B cell (primary cell): ENCODE measurements around the gene PPIL1. TPM values are rescaled to one million over a fixed set of nuclear protein-coding genes. Genes with fewer than 3 reads are reported as not detected.
"Not testable (repeated sequence)": the region's sequence is repeated elsewhere in the genome, so short reads cannot be mapped to it uniquely, and the experiment has no call there.

ENCODE experiments used
- ATAC-seq: fragments of 200-7000 bp; cut with Tn5 transposase; one replicate; pipeline ENCODE4 v1.10.0; 2021; ENCODE audit warnings: low read depth, mild to moderate bottlenecking, moderate number of reproducible peaks, moderate library complexity
- CTCF ChIA-PET: fragments of 350-600 bp; sonication (Branson Sonifier 250); formaldehyde crosslinking; loops from one replicate; lab custom pipeline; 2021; ENCODE audit warnings: antibody characterized with exemption, inconsistent platforms; lab: Charles Lee
- POLR2A ChIA-PET: fragments of 350-600 bp; sonication (Branson Sonifier 250); formaldehyde crosslinking; loops from one replicate; lab custom pipeline; 2021; ENCODE audit warnings: antibody characterized with exemption; lab: Charles Lee
- DNase-seq: peaks from one replicate; pipeline ENCODE4 v3.0.0; 2013
- H2AFZ ChIP-seq: 2 replicates; pipeline ENCODE4 v1.6.1; 2012; ENCODE audit warnings: mild to moderate bottlenecking, low read depth, low read length; ENCODE audit not compliant: insufficient read depth, poor library complexity, severe bottlenecking
- H3K27ac ChIP-seq, 2 donors: 1 replicate in 1 of 2; 2 replicates in 1 of 2; pipeline ENCODE4 v1.5.1; 2012 to 2013; ENCODE audit warnings: low read length in 2 of 2, mild to moderate bottlenecking in 2 of 2, moderate library complexity in 1 of 2
- H3K27me3 ChIP-seq, 4 experiments: fragments of 200-600 bp in 1 of 4; sonication (generic) in 1 of 4; replicated peaks in 1 of 4; 1 replicate in 2 of 4; 2 replicates in 2 of 4; pipeline versions ENCODE4 v1.6.1 to v1.7.0; 2013 to 2016; ENCODE audit warnings: low read length in 3 of 4, mild to moderate bottlenecking in 2 of 4, mixed read lengths in 1 of 4, moderate library complexity in 1 of 4; ENCODE audit not compliant: insufficient read depth in 4 of 4, control insufficient read depth in 3 of 4; ENCODE audit errors: control extremely low read depth in 1 of 4
- H3K36me3 ChIP-seq, 2 experiments: replicated peaks in 1 of 2; 1 replicate in 1 of 2; 2 replicates in 1 of 2; pipeline versions ENCODE4 v1.6.1 to v1.7.1; 2013; ENCODE audit warnings: low read length in 1 of 2; ENCODE audit not compliant: insufficient read depth in 2 of 2, control insufficient read depth in 1 of 2; ENCODE audit errors: control extremely low read depth in 1 of 2, extremely low read depth in 1 of 2
- H3K4me1 ChIP-seq, 2 donors: fragments of 200-600 bp in 1 of 2; sonication (generic) in 1 of 2; 1 replicate in 1 of 2; 2 replicates in 1 of 2; pipeline versions ENCODE4 v1.5.1 to v1.6.1; 2013 to 2017; ENCODE audit warnings: low read length in 2 of 2; ENCODE audit not compliant: control insufficient read depth in 2 of 2, insufficient read depth in 2 of 2
- H3K4me2 ChIP-seq: replicated peaks from 2 replicates; pipeline ENCODE3; 2012; ENCODE audit warnings: mild to moderate bottlenecking, low read depth, low read length; ENCODE audit not compliant: poor library complexity, severe bottlenecking
- H3K4me3 ChIP-seq, 5 experiments: fragments of 200-600 bp in 1 of 5; sonication (generic) in 1 of 5; 1 replicate in 3 of 5; 2 replicates in 2 of 5; pipeline versions ENCODE4 v1.5.1 to v1.7.0; 2011 to 2016; ENCODE audit warnings: low read length in 4 of 5, mild to moderate bottlenecking in 4 of 5, low read depth in 2 of 5, control low read depth in 1 of 5, moderate library complexity in 1 of 5; ENCODE audit not compliant: insufficient read depth in 1 of 5; ENCODE audit errors: control extremely low read depth in 1 of 5, extremely low read depth in 1 of 5
- H3K79me2 ChIP-seq: fragments of 200-600 bp; sonication (generic); one replicate; pipeline ENCODE4 v1.6.0; 2016; ENCODE audit warnings: low read length; ENCODE audit not compliant: control insufficient read depth, insufficient read depth
- H3K9ac ChIP-seq: fragments of 200-600 bp; sonication (generic); 2 replicates; pipeline ENCODE4 v1.6.1; 2017; ENCODE audit warnings: mild to moderate bottlenecking, low read length, moderate library complexity
- H3K9me3 ChIP-seq, 3 donors: one replicate each; pipeline versions ENCODE4 v1.6.1 to v1.7.1; 2013; ENCODE audit warnings: low read length in 2 of 3; ENCODE audit not compliant: control insufficient read depth in 2 of 3, insufficient read depth in 1 of 3; ENCODE audit errors: control extremely low read depth in 1 of 3
- H4K20me1 ChIP-seq: 2 replicates; pipeline ENCODE4 v1.6.0; 2012; ENCODE audit warnings: mild to moderate bottlenecking, low read length; ENCODE audit not compliant: insufficient read depth, control insufficient read depth, poor library complexity, severe bottlenecking
- H3K27ac Mint-ChIP-seq: one replicate; pipeline ENCODE4 v1.8.0; 2021; ENCODE audit warnings: mixed read lengths
- H3K27me3 Mint-ChIP-seq: one replicate; pipeline ENCODE4 v1.8.0; 2021; ENCODE audit warnings: mixed read lengths
- H3K4me1 Mint-ChIP-seq: one replicate; pipeline ENCODE4 v1.8.0; 2021; ENCODE audit warnings: mixed read lengths
- H3K4me3 Mint-ChIP-seq: one replicate; pipeline ENCODE4 v1.8.0; 2021; ENCODE audit warnings: mixed read lengths
- H3K9me3 Mint-ChIP-seq: one replicate; pipeline ENCODE4 v1.8.0; 2022; ENCODE audit warnings: mixed read lengths; ENCODE audit not compliant: insufficient read depth
- CTCF ChIP-seq: fragments of 200-600 bp; IDR thresholded peaks from one replicate; pipeline ENCODE4 v1.8.0; 2022; ENCODE audit warnings: antibody characterized with exemption, mild to moderate bottlenecking
- EZH2 ChIP-seq: IDR thresholded peaks from 2 replicates; pipeline ENCODE4 v1.6.1; 2012; ENCODE audit warnings: borderline replicate concordance, low read depth, mild to moderate bottlenecking, moderate library complexity, low read length; ENCODE audit not compliant: insufficient read depth, poor library complexity, severe bottlenecking
- WGBS: methylation state at CpG from one replicate; pipeline ENCODE4 v1.1.5; 2013; ENCODE audit warnings: missing lambda C conversion rate; ENCODE audit not compliant: insufficient coverage; 5-methylcytosine and 5-hydroxymethylcytosine counted together
- intact Hi-C: fragments of 100-400 bp; cut with micrococcal nuclease; formaldehyde crosslinking; loops from one replicate; pipeline ENCODE4 v1.10.0; 2022
- polyA plus RNA-seq: library from polyadenylated mRNA; depleted of rRNA; stranded (reverse); fragments of >200 nt; gene quantifications from 2 replicates; pipeline ENCODE4 v1.2.3, GENCODE V29; 2012
- total RNA-seq, 2 donors: library from RNA; stranded (reverse); fragments of 120-200 nt in 1 of 2; gene quantifications; 1 replicate in 1 of 2; 2 replicates in 1 of 2; pipeline versions ENCODE4 v1.2.3 to v1.2.4, GENCODE V29; 2013 to 2022

PPIL1 gene
- total and polyA plus RNA-seq, 2 donors (not counting 1 experiment from before 2014, with no cell fraction given): 2.9 to 7.0 TPM

DNA sequence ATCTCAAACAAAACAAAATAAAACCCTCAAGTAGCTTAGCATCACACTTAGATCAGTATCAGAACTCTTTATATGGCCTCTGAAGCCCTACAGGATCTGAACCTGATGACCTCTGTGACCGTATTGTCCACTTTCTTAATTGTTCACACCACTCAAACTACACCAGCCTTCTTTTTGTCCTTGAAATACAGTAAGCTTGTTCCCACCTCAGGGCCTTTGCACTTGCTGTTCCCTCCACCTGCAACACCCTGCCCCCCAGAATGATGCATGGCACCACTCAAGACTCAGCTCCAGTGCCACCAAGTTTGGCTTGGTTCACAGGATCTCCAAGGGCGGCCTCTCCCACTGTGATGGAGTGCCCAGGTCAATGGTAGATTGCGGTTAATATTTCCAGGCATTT is 61.1 kb downstream of the PPIL1 start:
- Histone ChIP-seq H3K4me3 (no peak overlapping the region), H3K27ac (no peak overlapping the region), H3K9me3 (no peaks in the 10 kb centered on the region), H3K4me1 (no peaks in the 10 kb centered on the region), H3K9ac (no peak overlapping the region), H3K36me3 (no peaks in the 10 kb centered on the region), H4K20me1 (no peaks in the 10 kb centered on the region), H3K27me3 (no peaks in the 10 kb centered on the region), H2AFZ (no peak overlapping the region), H3K4me2 (no peak overlapping the region), H3K79me2 (no peaks in the 10 kb centered on the region)
- peaks cover under 1% of the 10 kb centered on the region for H3K27me3 Mint-ChIP-seq
- no peak for DNase-seq
- no peaks in the 10 kb centered on the region for H3K9me3 Mint-ChIP-seq
- 89% methylated on average over 1 of the region's 3 CpGs for WGBS
- POLR2A ChIA-PET: no interaction called here
- no peaks in the 10 kb centered on the region for H3K4me1 Mint-ChIP-seq
- ATAC-seq: no peak
- CTCF ChIA-PET: no interaction called here
- no peak overlapping the region for H3K4me3 Mint-ChIP-seq
- no peak overlapping the region for H3K27ac Mint-ChIP-seq
- intact Hi-C loops: no loop called here
- TF ChIP-seq EZH2 (no peak), CTCF (no peak)

GRCh38 chr6:36813047-36813446 is 61.6 kb downstream of the PPIL1 start:
- intact Hi-C loops, H3K4me1 Mint-ChIP-seq, H3K27ac Mint-ChIP-seq, POLR2A ChIA-PET, H3K27me3 ChIP-seq, H3K4me2 ChIP-seq, H3K9me3 Mint-ChIP-seq, H3K4me1 ChIP-seq, ATAC-seq, H3K27me3 Mint-ChIP-seq, H3K4me3 Mint-ChIP-seq, H4K20me1 ChIP-seq, H3K36me3 ChIP-seq, H3K4me3 ChIP-seq, H3K9me3 ChIP-seq, H3K79me2 ChIP-seq, H3K9ac ChIP-seq, H3K27ac ChIP-seq, H2AFZ ChIP-seq, DNase-seq: not testable (repeated sequence)
- 87% methylated on average over 1 of the region's 3 CpGs for WGBS
- CTCF ChIA-PET: interaction anchor here (0.6 kb wide), 1 partner anchor 212 kb away, joined by 4 read pairs; no protein-coding TSS in a partner anchor
